HCT116 (cell line): ENCODE results near the gene CIB4. TPM values are rescaled to one million over a fixed set of nuclear protein-coding genes. Genes with fewer than 3 reads are reported as not detected.

Experiments
- ATAC-seq: fragments of 200-7000 bp; cut with Tn5 transposase; 2 replicates; pipeline ENCODE4 v1.9.1; 2020; ENCODE audit warnings: mild to moderate bottlenecking, moderate library complexity
- BruUV-seq: library from RNA; stranded (reverse); fragments of 400-500 nt; replicated peaks from 2 replicates; lab custom pipeline; 2021; lab: Mats Ljungman, UMichigan
- CTCF ChIA-PET: fragments of 300-600 bp; sonication (Branson Sonifier 250); formaldehyde crosslinking; loops from one replicate; lab custom pipeline; 2021; ENCODE audit warnings: antibody characterized with exemption; lab: Charles Lee
- POLR2A ChIA-PET: fragments of 300-600, 350-600 bp; sonication (Branson Sonifier 250); formaldehyde crosslinking; loops from one replicate; lab custom pipeline; 2021; ENCODE audit warnings: antibody characterized with exemption; lab: Charles Lee
- RAD21 ChIA-PET, 2 experiments: fragments of 300-600 bp; sonication (Branson Sonifier 250); formaldehyde crosslinking; loops; one replicate each; lab custom pipeline; 2023; ENCODE audit warnings: low total read pairs in 2 of 2; ENCODE audit not compliant: uncharacterized antibody in 2 of 2, unreplicated experiment in 2 of 2, low non-redundant PET in 1 of 2; lab: Charles Lee
- DNase-seq: peaks from one replicate; pipeline ENCODE4 v3.0.0-alpha.2; 2010; ENCODE audit warnings: low read depth, low spot score
- H2AFZ ChIP-seq: fragments of 200-600 bp; shearing (Covaris generic), sonication (generic); 2 replicates; pipeline ENCODE4 v1.6.1; 2017; ENCODE audit warnings: low read depth, mixed run types, mixed read lengths, antibody characterized with exemption, low read length; ENCODE audit not compliant: poor library complexity, severe bottlenecking
- H3K27ac ChIP-seq: 2 replicates; pipeline ENCODE4 v1.5.1; 2012; ENCODE audit warnings: low read depth, low read length
- H3K27me3 ChIP-seq: fragments of 200-600 bp; sonication (generic); 2 replicates; pipeline ENCODE4 v1.6.1; 2016; ENCODE audit warnings: mixed run types, low read length, mixed read lengths; ENCODE audit not compliant: insufficient read depth
- H3K36me3 ChIP-seq, 2 experiments: fragments of 200-500 bp in 1 of 2; fragments of 200-600 bp in 1 of 2; sonication (Bioruptor generic) in 1 of 2; sonication (generic) in 1 of 2; 2 replicates each; pipeline versions ENCODE4 v1.5.1 to v1.6.1; 2014 to 2016; ENCODE audit warnings: low read length in 2 of 2, inconsistent platforms in 1 of 2, mixed read lengths in 1 of 2, mixed run types in 1 of 2; ENCODE audit not compliant: insufficient read depth in 2 of 2, control insufficient read depth in 1 of 2
- H3K4me1 ChIP-seq, 2 experiments: fragments of 200-600 bp in 1 of 2; sonication (generic) in 1 of 2; 2 replicates each; pipeline versions ENCODE4 v1.5.1 to v1.6.1; 2012 to 2017; ENCODE audit warnings: low read length in 2 of 2, inconsistent platforms in 1 of 2, mild to moderate bottlenecking in 1 of 2, mixed read lengths in 1 of 2, mixed run types in 1 of 2, moderate library complexity in 1 of 2; ENCODE audit not compliant: insufficient read depth in 2 of 2, control insufficient read depth in 1 of 2
- H3K4me2 ChIP-seq: fragments of 200-600 bp; sonication (generic); 2 replicates; pipeline ENCODE4 v1.6.1; 2017; ENCODE audit warnings: mixed run types, low read length, mixed read lengths
- H3K4me3 ChIP-seq, 2 experiments: fragments of 200-600 bp in 1 of 2; sonication (generic) in 1 of 2; replicated peaks in 1 of 2; 2 replicates each; pipeline ENCODE4 v1.5.1; 2011 to 2016; ENCODE audit warnings: low read length in 2 of 2, control low read depth in 1 of 2, low read depth in 1 of 2, mild to moderate bottlenecking in 1 of 2, mixed read lengths in 1 of 2, mixed run types in 1 of 2
- H3K79me2 ChIP-seq: fragments of 200-600 bp; sonication (generic); 2 replicates; pipeline ENCODE4 v1.6.1; 2017; ENCODE audit warnings: mild to moderate bottlenecking, mixed run types, low read length, moderate library complexity, mixed read lengths; ENCODE audit not compliant: insufficient read depth
- H3K9ac ChIP-seq: fragments of 200-600 bp; sonication (generic); 2 replicates; pipeline ENCODE4 v1.6.1; 2016; ENCODE audit warnings: low read length, mixed read lengths
- H3K9me2 ChIP-seq: fragments of 200-600 bp; sonication (generic), shearing (Covaris generic); 2 replicates; pipeline ENCODE4 v1.6.1; 2017; ENCODE audit warnings: mixed run types, mild to moderate bottlenecking, moderate library complexity; ENCODE audit not compliant: insufficient read depth
- H3K9me3 ChIP-seq, 2 experiments: fragments of 200-500 bp in 1 of 2; fragments of 200-600 bp in 1 of 2; sonication (Bioruptor generic) in 1 of 2; sonication (generic) in 1 of 2; 2 replicates each; pipeline ENCODE4 v1.6.1; 2014 to 2017; ENCODE audit warnings: low read length in 2 of 2, mixed read lengths in 2 of 2, inconsistent platforms in 1 of 2, low read depth in 1 of 2, mild to moderate bottlenecking in 1 of 2, mixed run types in 1 of 2, moderate library complexity in 1 of 2; ENCODE audit not compliant: control insufficient read depth in 1 of 2, insufficient read depth in 1 of 2
- H4K20me1 ChIP-seq: fragments of 200-600 bp; sonication (generic), shearing (Covaris generic); 2 replicates; pipeline ENCODE4 v1.6.1; 2017; ENCODE audit warnings: mixed run types, mild to moderate bottlenecking, moderate library complexity; ENCODE audit not compliant: insufficient read depth
- CBX3 ChIP-seq: IDR thresholded peaks from 2 replicates; pipeline ENCODE4 v1.6.1; 2012; ENCODE audit warnings: low read depth
- EGR1 ChIP-seq: IDR thresholded peaks from 2 replicates; pipeline ENCODE4 v1.6.1; 2012; ENCODE audit warnings: low read depth
- EZH2phosphoT487 ChIP-seq: fragments of 200-600 bp; IDR thresholded peaks from 2 replicates; pipeline ENCODE4 v1.6.1; 2018; ENCODE audit warnings: antibody characterized with exemption, borderline replicate concordance
- JUND ChIP-seq: IDR thresholded peaks from 2 replicates; pipeline ENCODE4 v1.6.1; 2012
- SP1 ChIP-seq: IDR thresholded peaks from 2 replicates; pipeline ENCODE4 v1.6.1; 2012; ENCODE audit warnings: low read depth
- SRF ChIP-seq: IDR thresholded peaks from 2 replicates; pipeline ENCODE4 v1.6.1; 2012; ENCODE audit warnings: low read depth
- TCF7L2 ChIP-seq: IDR thresholded peaks from 2 replicates; pipeline ENCODE4 v1.7.0; 2011; ENCODE audit warnings: borderline replicate concordance, inconsistent platforms; ENCODE audit not compliant: insufficient read depth, insufficient read length; ENCODE audit errors: extremely low read depth
- ZFX ChIP-seq: fragments of 450-650 bp; IDR thresholded peaks from 2 replicates; pipeline ENCODE4 v1.6.1; 2017
- intact Hi-C: fragments of 100-400 bp; cut with micrococcal nuclease; formaldehyde crosslinking; loops from 2 replicates; pipeline ENCODE4 v1.10.0; 2022
- total RNA-seq: library from RNA; stranded (reverse); gene quantifications from one replicate; pipeline ENCODE4 v1.2.1, GENCODE V29; 2021; ENCODE audit not compliant: unreplicated experiment
- TF ChIP-seq, protein P1 (sequence below): IDR thresholded peaks from 2 replicates; pipeline ENCODE4 v1.6.1; 2012; ENCODE audit warnings: low read depth

CIB4 gene
- total RNA-seq, 1 experiment from 2014 or later, result not detected

DNA sequence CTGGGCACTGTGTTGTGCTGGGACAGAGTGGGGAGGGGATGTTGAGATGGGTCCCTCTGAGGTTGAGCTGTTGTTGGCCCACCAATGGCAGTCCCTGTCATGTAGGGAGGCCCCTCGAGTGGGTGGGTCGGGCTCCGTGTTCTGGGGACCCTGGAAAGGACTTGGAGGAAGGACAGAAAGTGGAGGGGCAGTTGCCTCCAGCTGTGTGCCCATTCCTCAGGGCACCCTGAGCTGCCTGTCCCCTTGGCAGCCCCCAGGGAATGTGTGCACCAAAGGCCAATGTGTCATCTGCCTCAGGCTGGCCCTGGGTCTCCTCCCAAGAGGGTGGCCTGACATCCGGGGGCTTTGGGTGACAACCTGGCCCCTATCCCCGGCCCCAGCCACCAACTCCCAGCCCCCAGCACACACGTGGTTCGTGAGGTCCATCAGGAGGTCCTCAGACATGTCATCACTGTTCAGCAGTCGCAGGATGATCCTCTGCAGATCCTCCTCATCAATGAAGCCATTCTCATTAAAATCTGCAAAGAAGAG is 57.7 kb downstream of the CIB4 start:
- CTCF ChIA-PET, result no interaction called here
- no peak overlapping the region for H3K4me3 ChIP-seq
- H3K79me2 ChIP-seq, result no peaks in the 10 kb centered on the region
- H3K4me1 ChIP-seq, result no peaks in the 10 kb centered on the region
- ATAC-seq (no peak), DNase-seq (no peak)
- no peaks in the 10 kb centered on the region for H3K36me3 ChIP-seq
- BruUV-seq, result no TSS peak
- intact Hi-C loops, result no loop called here
- no peak for TF ChIP-seq TCF7L2
- TF ChIP-seq EZH2phosphoT487, result no peak
- TF ChIP-seq, all 23 proteins: peak for 0
- Histone ChIP-seq H3K9ac (no peak overlapping the region), H3K27me3 (peaks cover 17% of the 10 kb centered on the region), H4K20me1 (no peaks in the 10 kb centered on the region), H3K4me2 (no peak overlapping the region), H3K9me3 (no peaks in the 10 kb centered on the region), H3K9me2 (no peaks in the 10 kb centered on the region), H3K27ac (no peak overlapping the region), H2AFZ (no peak overlapping the region)
- RAD21 ChIA-PET, result no interaction called here
- POLR2A ChIA-PET, result no interaction called here

DNA sequence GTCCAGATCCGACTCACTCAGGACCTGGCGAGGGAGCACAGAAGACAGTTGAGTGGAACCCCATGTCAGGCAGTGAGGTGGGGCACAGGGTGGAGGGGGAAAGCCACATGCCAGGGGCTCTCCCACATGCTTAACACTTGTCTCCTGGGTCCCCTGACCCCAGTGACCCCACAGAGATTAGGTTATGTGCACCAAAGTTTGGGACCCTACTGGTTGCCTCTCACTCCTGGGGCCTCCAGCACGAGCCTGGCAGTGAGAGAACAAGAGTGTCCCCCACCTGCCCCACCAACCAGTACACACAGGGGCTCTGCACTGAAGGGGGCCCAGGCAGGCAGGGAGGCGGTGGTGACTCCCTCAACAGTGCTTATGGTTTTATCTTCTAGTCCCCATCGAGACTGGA is 58.3 kb downstream of the CIB4 start:
- no peak for TF ChIP-seq JUND
- TF ChIP-seq EGR1, result no peak
- TF ChIP-seq ZFX, result no peak
- no peak for TF ChIP-seq SRF
- TF ChIP-seq SP1, result no peak
- TF ChIP-seq, protein P1, sequence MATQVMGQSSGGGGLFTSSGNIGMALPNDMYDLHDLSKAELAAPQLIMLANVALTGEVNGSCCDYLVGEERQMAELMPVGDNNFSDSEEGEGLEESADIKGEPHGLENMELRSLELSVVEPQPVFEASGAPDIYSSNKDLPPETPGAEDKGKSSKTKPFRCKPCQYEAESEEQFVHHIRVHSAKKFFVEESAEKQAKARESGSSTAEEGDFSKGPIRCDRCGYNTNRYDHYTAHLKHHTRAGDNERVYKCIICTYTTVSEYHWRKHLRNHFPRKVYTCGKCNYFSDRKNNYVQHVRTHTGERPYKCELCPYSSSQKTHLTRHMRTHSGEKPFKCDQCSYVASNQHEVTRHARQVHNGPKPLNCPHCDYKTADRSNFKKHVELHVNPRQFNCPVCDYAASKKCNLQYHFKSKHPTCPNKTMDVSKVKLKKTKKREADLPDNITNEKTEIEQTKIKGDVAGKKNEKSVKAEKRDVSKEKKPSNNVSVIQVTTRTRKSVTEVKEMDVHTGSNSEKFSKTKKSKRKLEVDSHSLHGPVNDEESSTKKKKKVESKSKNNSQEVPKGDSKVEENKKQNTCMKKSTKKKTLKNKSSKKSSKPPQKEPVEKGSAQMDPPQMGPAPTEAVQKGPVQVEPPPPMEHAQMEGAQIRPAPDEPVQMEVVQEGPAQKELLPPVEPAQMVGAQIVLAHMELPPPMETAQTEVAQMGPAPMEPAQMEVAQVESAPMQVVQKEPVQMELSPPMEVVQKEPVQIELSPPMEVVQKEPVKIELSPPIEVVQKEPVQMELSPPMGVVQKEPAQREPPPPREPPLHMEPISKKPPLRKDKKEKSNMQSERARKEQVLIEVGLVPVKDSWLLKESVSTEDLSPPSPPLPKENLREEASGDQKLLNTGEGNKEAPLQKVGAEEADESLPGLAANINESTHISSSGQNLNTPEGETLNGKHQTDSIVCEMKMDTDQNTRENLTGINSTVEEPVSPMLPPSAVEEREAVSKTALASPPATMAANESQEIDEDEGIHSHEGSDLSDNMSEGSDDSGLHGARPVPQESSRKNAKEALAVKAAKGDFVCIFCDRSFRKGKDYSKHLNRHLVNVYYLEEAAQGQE, result no peak
- no peak for TF ChIP-seq CBX3
- BruUV-seq, result no TSS peak

More for the DNA sequence above, 58.3 kb downstream of the CIB4 start:
- H3K4me2 ChIP-seq, result no peak overlapping the region
- H3K9ac ChIP-seq, result no peak overlapping the region
- H3K4me1 ChIP-seq, result no peaks in the 10 kb centered on the region
- no peaks in the 10 kb centered on the region for H3K9me3 ChIP-seq
- H2AFZ ChIP-seq, result no peak overlapping the region
- no peaks in the 10 kb centered on the region for H3K9me2 ChIP-seq
- no peak for DNase-seq
- intact Hi-C loops, result no loop called here
- ATAC-seq, result no peak
- no peaks in the 10 kb centered on the region for H4K20me1 ChIP-seq
- H3K36me3 ChIP-seq, result no peaks in the 10 kb centered on the region
- H3K79me2 ChIP-seq, result no peaks in the 10 kb centered on the region
- peaks cover 11% of the 10 kb centered on the region; the same call in 1 of the 2 replicates for H3K27me3 ChIP-seq
- no peak overlapping the region for H3K27ac ChIP-seq
- H3K4me3 ChIP-seq, result no peak overlapping the region
- RAD21 ChIA-PET, result no interaction called here
- CTCF ChIA-PET, result interaction anchor here (0.8 kb wide), 1 partner anchor 163 kb away, joined by 3 read pairs; no protein-coding TSS in a partner anchor
- POLR2A ChIA-PET, result no interaction called here
